Chondrocyte (in vitro differentiated cells): ENCODE results near the gene DRAP1. TPM values are rescaled to one million over a fixed set of nuclear protein-coding genes. Genes with fewer than 3 reads are reported as not detected.
A peak's percentile ranks its signal among the peaks of the same experiment; 100 is the strongest.

ENCODE experiments used
- DNase-seq: peaks from one replicate; pipeline ENCODE4 v3.0.0; 2021; ENCODE audit warnings: mixed read lengths, low spot score
- H3K27ac Mint-ChIP-seq: one replicate; pipeline ENCODE4 v1.8.0; 2021; ENCODE audit warnings: mild to moderate bottlenecking, moderate library complexity, mixed read lengths; ENCODE audit not compliant: unreplicated experiment
- H3K27me3 Mint-ChIP-seq: 2 replicates; pipeline ENCODE4 v1.8.0; 2021; ENCODE audit warnings: low read depth, mixed read lengths
- H3K36me3 Mint-ChIP-seq: 2 replicates; pipeline ENCODE4 v1.8.0; 2021; ENCODE audit warnings: low read depth, mixed read lengths
- H3K4me1 Mint-ChIP-seq: 2 replicates; pipeline ENCODE4 v1.8.0; 2021; ENCODE audit warnings: low read depth, mild to moderate bottlenecking, mixed read lengths
- H3K4me3 Mint-ChIP-seq: one replicate; pipeline ENCODE4 v1.8.0; 2021; ENCODE audit warnings: mild to moderate bottlenecking, moderate library complexity, mixed read lengths; ENCODE audit not compliant: unreplicated experiment
- H3K9me3 Mint-ChIP-seq: 2 replicates; pipeline ENCODE4 v1.8.0; 2021; ENCODE audit warnings: low read depth, mixed read lengths
- total RNA-seq: library from RNA; stranded (reverse); gene quantifications from 3 replicates; pipeline ENCODE4 v1.2.1, GENCODE V29; 2021
- TF ChIP-seq, protein P1 (sequence below): fragments of 200-600 bp; sonication (generic); IDR thresholded peaks from 2 replicates; pipeline ENCODE4 v1.5.0; 2021; ENCODE audit warnings: antibody characterized with exemption, mild to moderate bottlenecking, moderate library complexity

Gene DRAP1
- total RNA-seq, 1 donor from 2014 or later = 111 TPM

DNA sequence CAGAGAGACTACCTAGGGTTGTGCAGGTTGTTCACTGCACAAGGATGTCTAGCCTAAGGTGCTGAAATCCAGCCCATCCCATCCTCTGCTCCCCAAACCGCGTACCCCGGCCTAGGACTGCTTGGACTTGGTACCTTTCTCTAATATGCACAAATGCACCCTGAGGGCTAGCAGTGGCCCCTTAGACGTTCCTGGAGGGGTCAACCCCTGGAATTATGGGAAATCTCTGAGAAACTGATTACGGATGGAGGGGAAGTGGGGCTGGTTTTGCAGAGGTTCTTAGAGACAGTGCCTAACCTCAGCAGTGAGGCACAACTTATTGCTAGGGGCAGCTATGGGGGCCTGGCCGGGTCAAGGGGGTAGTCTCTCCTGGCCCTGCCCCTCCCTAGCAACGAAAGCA, 2.8 kb upstream of the DRAP1 start:
- Mint-ChIP-seq H3K4me1 (peaks cover 61% of the 10 kb centered on the region), H3K4me3 (peak overlapping the region; percentile 76), H3K27me3 (no peaks in the 10 kb centered on the region), H3K27ac (peak overlapping the region; percentile 100), H3K36me3 (peaks cover 3% of the 10 kb centered on the region), H3K9me3 (no peaks in the 10 kb centered on the region)
- TF ChIP-seq, protein P1, sequence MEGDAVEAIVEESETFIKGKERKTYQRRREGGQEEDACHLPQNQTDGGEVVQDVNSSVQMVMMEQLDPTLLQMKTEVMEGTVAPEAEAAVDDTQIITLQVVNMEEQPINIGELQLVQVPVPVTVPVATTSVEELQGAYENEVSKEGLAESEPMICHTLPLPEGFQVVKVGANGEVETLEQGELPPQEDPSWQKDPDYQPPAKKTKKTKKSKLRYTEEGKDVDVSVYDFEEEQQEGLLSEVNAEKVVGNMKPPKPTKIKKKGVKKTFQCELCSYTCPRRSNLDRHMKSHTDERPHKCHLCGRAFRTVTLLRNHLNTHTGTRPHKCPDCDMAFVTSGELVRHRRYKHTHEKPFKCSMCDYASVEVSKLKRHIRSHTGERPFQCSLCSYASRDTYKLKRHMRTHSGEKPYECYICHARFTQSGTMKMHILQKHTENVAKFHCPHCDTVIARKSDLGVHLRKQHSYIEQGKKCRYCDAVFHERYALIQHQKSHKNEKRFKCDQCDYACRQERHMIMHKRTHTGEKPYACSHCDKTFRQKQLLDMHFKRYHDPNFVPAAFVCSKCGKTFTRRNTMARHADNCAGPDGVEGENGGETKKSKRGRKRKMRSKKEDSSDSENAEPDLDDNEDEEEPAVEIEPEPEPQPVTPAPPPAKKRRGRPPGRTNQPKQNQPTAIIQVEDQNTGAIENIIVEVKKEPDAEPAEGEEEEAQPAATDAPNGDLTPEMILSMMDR = no peak
- no peak for DNase-seq

DNA sequence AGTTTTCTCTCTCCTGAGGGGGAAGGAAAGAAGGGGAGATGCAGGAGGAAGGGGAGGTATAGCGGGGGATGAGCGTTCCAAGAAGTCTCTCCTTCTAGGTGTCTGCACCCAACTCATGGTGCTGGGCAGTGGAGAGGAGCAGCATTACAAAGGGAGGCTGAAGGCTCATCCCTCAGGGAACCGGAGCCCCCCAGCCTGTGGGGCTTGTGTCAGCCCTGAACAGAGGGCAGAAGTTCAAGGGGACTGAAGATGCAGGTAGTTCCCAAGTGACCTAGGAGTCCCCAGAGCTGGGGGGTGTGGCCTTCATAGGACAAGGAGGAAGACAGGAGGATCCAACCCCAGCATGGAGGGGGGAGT, 2.2 kb upstream of the DRAP1 start:
- H3K27ac Mint-ChIP-seq = peak overlapping the region; percentile 100
- H3K27me3 Mint-ChIP-seq = no peaks in the 10 kb centered on the region
- H3K9me3 Mint-ChIP-seq = no peaks in the 10 kb centered on the region
- H3K4me3 Mint-ChIP-seq = peak overlapping the region; percentile 76
- H3K36me3 Mint-ChIP-seq = peaks cover 4% of the 10 kb centered on the region
- TF ChIP-seq, protein P1 = no peak
- peaks cover 55% of the 10 kb centered on the region for H3K4me1 Mint-ChIP-seq
- no peak for DNase-seq

DNA sequence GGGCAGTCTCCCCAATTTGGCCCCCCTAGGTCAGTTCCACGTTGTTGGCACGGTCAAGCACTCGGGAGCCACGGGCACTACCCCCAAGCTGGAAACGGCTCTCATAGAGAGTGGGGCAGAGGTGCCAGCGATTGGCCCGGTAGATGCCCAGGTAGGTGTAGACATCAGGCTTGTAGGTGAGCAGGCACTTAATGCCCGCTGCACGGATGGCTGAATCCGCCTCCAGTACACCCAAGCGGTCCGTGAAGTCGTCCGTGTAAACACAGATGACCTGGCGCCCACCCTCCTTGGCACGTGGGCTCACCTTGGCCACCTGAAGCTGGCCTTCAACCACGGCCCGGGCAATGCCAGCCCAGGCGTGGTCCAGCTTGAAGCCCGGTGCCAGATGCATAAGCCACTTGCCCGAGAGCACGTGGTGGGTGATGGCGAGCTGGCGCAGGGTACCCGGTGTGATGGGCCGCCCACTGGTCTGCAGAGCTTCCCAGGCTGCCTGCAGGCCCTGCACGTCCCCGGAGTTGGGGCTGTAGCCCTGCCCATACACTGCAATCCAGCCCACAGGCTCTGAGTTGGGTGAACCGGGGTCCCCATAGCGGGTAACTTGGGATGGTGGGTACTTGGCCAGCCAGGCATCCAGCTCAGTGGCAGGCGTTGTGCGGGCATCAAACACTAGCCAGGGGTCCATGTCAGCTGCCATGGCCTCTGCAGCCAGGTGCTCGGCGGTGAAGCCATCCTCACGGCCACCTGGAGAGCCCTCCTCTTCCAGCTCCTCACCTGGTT, 1.6 kb upstream of the DRAP1 start:
- Mint-ChIP-seq H3K27me3 (no peaks in the 10 kb centered on the region), H3K27ac (peak overlapping the region; percentile 100), H3K4me1 (peaks cover 49% of the 10 kb centered on the region), H3K4me3 (peak overlapping the region; percentile 76), H3K9me3 (no peaks in the 10 kb centered on the region), H3K36me3 (peaks cover 9% of the 10 kb centered on the region)
- TF ChIP-seq, protein P1 = no peak
- DNase-seq = no peak

DNA sequence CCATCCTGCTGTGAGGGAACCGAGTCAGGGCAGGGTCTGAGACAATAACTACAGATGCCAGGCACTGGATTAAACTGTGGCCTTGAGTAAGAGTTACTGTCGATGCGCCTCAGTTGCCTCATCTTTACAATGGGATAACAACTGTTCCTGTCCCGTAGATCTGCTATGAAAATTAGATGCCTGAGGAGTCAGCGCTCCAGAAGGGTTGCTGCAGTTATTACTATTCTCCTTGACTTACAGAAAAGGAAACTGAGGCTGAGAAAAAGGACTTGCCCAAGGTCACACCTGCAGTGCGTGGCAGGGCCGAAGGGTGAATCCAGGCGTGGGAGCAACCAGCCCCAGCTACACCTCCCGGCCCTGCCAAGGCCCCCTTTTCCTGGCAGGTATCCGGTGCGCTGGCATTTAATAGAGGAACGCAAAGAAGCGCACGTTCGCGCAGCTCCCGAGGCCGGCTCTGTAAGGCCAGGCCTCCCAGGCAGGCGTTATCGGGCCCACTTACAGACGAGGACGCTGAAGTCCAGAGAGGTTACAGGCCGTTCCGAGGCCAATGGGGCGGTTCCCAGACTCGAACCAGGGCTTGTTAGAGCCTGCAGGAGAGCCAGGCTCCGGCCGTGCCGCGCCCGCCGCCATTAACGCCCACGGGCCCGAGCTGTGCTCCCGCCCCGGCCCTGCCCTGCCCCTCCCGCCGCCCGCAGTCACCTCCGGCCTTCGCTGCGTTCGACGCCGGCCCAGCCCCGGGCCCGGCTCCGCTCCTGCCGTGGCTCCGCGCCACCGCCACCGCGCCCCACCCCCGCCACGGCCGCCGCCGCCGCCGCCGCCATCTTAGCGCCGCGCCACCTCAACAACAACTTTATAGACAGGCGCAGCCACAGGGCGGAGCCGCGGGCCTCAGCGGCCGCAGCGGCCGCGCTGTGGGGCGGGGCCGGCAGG, 750 bp upstream of the DRAP1 start, which contains the start of gene C11orf68:
TSS of gene C11orf68 (minus strand) at position 852 of the 930 bp plus-strand sequence. CDS start at position 821, 31 bp downstream.
- Mint-ChIP-seq H3K27ac (peak within 1 kb of the TSS; percentile 91), H3K4me1 (peaks cover 46% of the 10 kb centered on the region), H3K9me3 (no peaks in the 10 kb centered on the region), H3K36me3 (peaks cover 15% of the 10 kb centered on the region), H3K27me3 (no peaks in the 10 kb centered on the region), H3K4me3 (peak within 1 kb of the TSS; percentile 90)
- no peak for DNase-seq
- TF ChIP-seq, protein P1 = no peak
